AG04450 (cell line): ENCODE measurements around the gene ANXA10. TPM values are rescaled to one million over a fixed set of nuclear protein-coding genes. Genes with fewer than 3 reads are reported as not detected.

Experiments
- CTCF ChIA-PET: fragments of 300-600, 350-600 bp; formaldehyde crosslinking; extraction: SDS; loops from one replicate; lab custom pipeline; 2022; ENCODE audit warnings: antibody characterized with exemption, inconsistent platforms; lab: Charles Lee
- POLR2A ChIA-PET: fragments of 350-600 bp; formaldehyde crosslinking; extraction: SDS; loops from one replicate; lab custom pipeline; 2021; ENCODE audit warnings: antibody characterized with exemption, inconsistent platforms; lab: Yijun Ruan, JAX
- DNase-seq: peaks from one replicate; pipeline ENCODE4 v3.0.0-alpha.2; 2011; ENCODE audit warnings: low read depth, low spot score
- H3K27ac ChIP-seq: one replicate; pipeline ENCODE4 v1.5.1; 2012; ENCODE audit warnings: low read depth, low read length, control low read depth
- H3K27me3 ChIP-seq: one replicate; pipeline ENCODE4 v1.6.0; 2012; ENCODE audit warnings: low read length; ENCODE audit not compliant: control insufficient read depth, insufficient read depth
- H3K4me3 ChIP-seq: 2 replicates; pipeline ENCODE4 v1.5.1; 2011; ENCODE audit warnings: mild to moderate bottlenecking, low read depth, low read length, control low read depth
- H3K9me3 ChIP-seq: 2 replicates; pipeline ENCODE4 v1.5.1; 2012; ENCODE audit warnings: low read length; ENCODE audit not compliant: control insufficient read depth, insufficient read depth
- CTCF ChIP-seq: IDR thresholded peaks from 2 replicates; pipeline ENCODE4 v1.5.1; 2011; ENCODE audit warnings: low read depth, low read length, control low read depth, inconsistent platforms
- polyA plus RNA-seq: library from polyadenylated mRNA; depleted of rRNA; stranded (reverse); fragments of >200 nt; gene quantifications from 2 replicates; pipeline ENCODE4 v1.2.3, GENCODE V29; 2011

Gene ANXA10
- polyA plus RNA-seq, 1 experiment: 0.60 TPM

- no peak for DNase-seq
- Histone ChIP-seq H3K27ac (no peak overlapping the region), H3K4me3 (no peak overlapping the region), H3K9me3 (no peaks in the 10 kb centered on the region), H3K27me3 (no peaks in the 10 kb centered on the region)
- ChIA-PET POLR2A (no interaction called here), CTCF (interaction anchor here (2.0 kb wide), 1 partner anchor 14 kb away, joined by 20 read pairs; no protein-coding TSS in a partner anchor)
- TF ChIP-seq CTCF: no peak
These were observed 47.0 kb downstream of the ANXA10 start for GRCh38 chr4:168139336-168139735.

- ChIA-PET POLR2A (no interaction called here), CTCF (interaction anchor here (0.5 kb wide), 1 partner anchor 30 kb away, joined by 3 read pairs; no protein-coding TSS in a partner anchor)
- no peak for TF ChIP-seq CTCF
These were observed 49.4 kb downstream of the ANXA10 start for GRCh38 chr4:168141733-168142132.

GRCh38 chr4:168143601-168144000, 51.3 kb downstream of the ANXA10 start:
- ChIA-PET POLR2A (no interaction called here), CTCF (interaction anchor here (2.4 kb wide), 1 partner anchor 10 kb away, joined by 18 read pairs; no protein-coding TSS in a partner anchor)
- Histone ChIP-seq H3K27ac (no peak overlapping the region), H3K9me3 (no peaks in the 10 kb centered on the region), H3K4me3 (no peak overlapping the region), H3K27me3 (no peaks in the 10 kb centered on the region)
- DNase-seq: no peak
- TF ChIP-seq CTCF: no peak

More at GRCh38 chr4:168141733-168142132, 49.4 kb downstream of the ANXA10 start:
- no peak overlapping the region for H3K4me3 ChIP-seq
- no peaks in the 10 kb centered on the region for H3K9me3 ChIP-seq
- no peak overlapping the region for H3K27ac ChIP-seq
- no peaks in the 10 kb centered on the region for H3K27me3 ChIP-seq
- DNase-seq: no peak

GRCh38 chr4:168150420-168151050, 58.2 kb downstream of the ANXA10 start:
- DNase-seq: no peak
- no peaks in the 10 kb centered on the region for H3K27me3 ChIP-seq
- H3K9me3 ChIP-seq: no peaks in the 10 kb centered on the region
- TF ChIP-seq CTCF: no peak
- no peak overlapping the region for H3K27ac ChIP-seq
- ChIA-PET CTCF (interaction anchor here (1.7 to 2.3 kb wide), 2 partner anchors 528 to 1128 kb away, joined by 4 to 7 read pairs; no protein-coding TSS in a partner anchor), POLR2A (no interaction called here)
- no peak overlapping the region for H3K4me3 ChIP-seq

- Histone ChIP-seq H3K9me3 (no peaks in the 10 kb centered on the region), H3K27me3 (no peaks in the 10 kb centered on the region), H3K27ac (no peak overlapping the region), H3K4me3 (no peak overlapping the region)
- TF ChIP-seq CTCF: no peak
- ChIA-PET CTCF (interaction anchor here (0.9 kb wide), 1 partner anchor 529 kb away, joined by 3 read pairs; no protein-coding TSS in a partner anchor), POLR2A (no interaction called here)
- no peak for DNase-seq
These were observed 59.0 kb downstream of the ANXA10 start for GRCh38 chr4:168151327-168151726.
